GM12872 (cell line): ENCODE results near the gene UMPS.

Experiments used
- CTCF ChIP-seq: IDR thresholded peaks from 3 replicates; pipeline ENCODE4 v1.5.1; 2011; ENCODE audit warnings: low read depth, mild to moderate bottlenecking, low read length, moderate library complexity; ENCODE audit not compliant: insufficient read depth

The UMPS gene

GRCh38 chr3:124730129-124730940 lies at the start of gene UMPS:
Gene UMPS, plus strand, starts transcription at chr3:124730452. Its CDS starts 20 bp downstream, at chr3:124730472.
- no peak for TF ChIP-seq CTCF

GRCh38 chr3:124680521-124680920 lies 49.7 kb upstream of the UMPS start:
- no peak for TF ChIP-seq CTCF

- TF ChIP-seq CTCF: no peak
These were observed 48.0 kb upstream of the UMPS start for GRCh38 chr3:124682263-124682662.

GRCh38 chr3:124684459-124684858 lies 45.8 kb upstream of the UMPS start:
- TF ChIP-seq CTCF: no peak

- no peak for TF ChIP-seq CTCF
These were observed 45.2 kb upstream of the UMPS start for GRCh38 chr3:124685067-124685466.

- TF ChIP-seq CTCF: no peak
These were observed 44.8 kb upstream of the UMPS start for GRCh38 chr3:124685481-124685880.

- no peak for TF ChIP-seq CTCF
These were observed 44.1 kb upstream of the UMPS start for GRCh38 chr3:124686028-124686670.
